HG02610 (cell line): ENCODE measurements around the gene NSF.
"Not testable (repeated sequence)": the region's sequence is repeated elsewhere in the genome, so short reads cannot be mapped to it uniquely, and the experiment has no call there.

ENCODE experiments used
- ATAC-seq: cut with Tn5 transposase; IDR thresholded peaks from one replicate; pipeline ENCODE4 v1.9.1; 2021; ENCODE audit warnings: mild to moderate bottlenecking, moderate library complexity; ENCODE audit not compliant: unreplicated experiment

NSF gene

GRCh38 chr17:46627452-46627851 lies 37.0 kb downstream of the NSF start:
- not testable (repeated sequence) for ATAC-seq

DNA sequence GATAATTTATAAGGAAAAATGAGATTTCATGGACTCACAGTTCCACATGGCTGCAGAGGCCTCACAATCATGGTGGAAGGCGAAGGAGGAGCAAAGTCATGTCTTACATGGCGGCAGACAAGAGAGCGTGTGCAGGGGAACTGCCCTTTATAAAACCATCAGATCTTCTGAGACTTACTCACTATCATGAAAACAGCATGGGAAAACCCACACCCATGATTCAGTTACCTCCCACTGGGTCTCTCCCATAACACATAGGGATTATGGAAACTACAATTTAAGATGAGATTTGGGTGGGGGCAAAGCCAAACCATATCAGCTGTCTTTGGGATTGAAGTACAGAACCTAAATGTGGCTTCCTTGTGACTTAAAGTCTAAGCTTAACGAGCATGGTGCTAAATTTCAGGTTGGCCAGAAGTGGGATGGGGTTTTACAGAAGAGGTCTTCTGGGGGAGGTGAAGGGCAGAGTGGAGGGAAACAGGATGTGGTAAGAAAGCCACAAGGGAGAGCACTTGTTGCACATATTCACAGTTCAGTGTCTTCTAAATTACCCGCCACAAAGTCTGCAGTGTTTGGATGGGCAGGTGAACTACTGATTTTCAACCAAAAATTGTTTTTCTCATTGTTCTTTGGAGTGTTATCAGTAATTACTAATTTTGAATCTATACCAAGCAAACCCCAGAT lies 38.4 kb downstream of the NSF start:
- ATAC-seq, result peak; percentile 79

DNA sequence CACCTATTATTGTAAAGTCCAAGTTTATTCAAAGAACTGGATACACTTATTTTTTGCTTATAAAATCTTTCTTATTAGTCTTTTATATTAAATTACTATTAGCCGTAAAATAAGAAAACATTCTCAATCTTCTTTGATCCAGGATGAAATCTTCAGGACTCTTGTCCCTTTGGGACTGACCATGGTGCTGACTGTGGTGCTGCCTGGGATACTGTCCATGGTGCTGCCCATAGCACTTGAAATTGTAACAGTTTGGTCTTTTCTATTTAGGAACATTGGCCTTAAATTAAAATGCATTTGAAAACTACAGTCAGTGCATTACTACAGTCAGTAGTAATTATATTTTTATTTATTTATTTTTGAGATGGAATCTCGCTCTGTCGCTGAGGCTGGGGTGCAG lies 41.7 kb downstream of the NSF start:
- ATAC-seq, result not testable (repeated sequence)

DNA sequence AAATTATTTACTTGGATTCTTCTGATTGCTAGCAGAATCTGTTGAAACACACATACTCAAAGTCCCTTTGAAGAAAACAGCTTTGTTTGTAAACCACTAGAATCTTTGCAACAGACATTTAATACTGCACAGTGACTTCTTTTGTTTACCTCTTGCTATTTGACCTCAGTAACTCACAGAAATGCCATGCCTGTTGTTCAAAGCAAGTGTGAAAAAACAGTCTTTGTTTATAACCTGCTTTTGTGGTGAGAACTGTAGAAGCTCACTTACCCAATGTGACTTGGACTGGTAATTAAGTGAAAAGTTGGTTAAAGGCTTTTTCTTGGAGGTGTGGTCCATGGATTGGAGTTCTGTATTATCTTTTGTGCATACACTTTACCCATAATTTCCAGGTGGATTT lies 44.4 kb downstream of the NSF start:
- not testable (repeated sequence) for ATAC-seq

- not testable (repeated sequence) for ATAC-seq
Observed at GRCh38 chr17:46641861-46642656, 51.6 kb downstream of the NSF start.

- ATAC-seq, result not testable (repeated sequence)
Observed at GRCh38 chr17:46647251-46647650, 56.8 kb downstream of the NSF start.

DNA sequence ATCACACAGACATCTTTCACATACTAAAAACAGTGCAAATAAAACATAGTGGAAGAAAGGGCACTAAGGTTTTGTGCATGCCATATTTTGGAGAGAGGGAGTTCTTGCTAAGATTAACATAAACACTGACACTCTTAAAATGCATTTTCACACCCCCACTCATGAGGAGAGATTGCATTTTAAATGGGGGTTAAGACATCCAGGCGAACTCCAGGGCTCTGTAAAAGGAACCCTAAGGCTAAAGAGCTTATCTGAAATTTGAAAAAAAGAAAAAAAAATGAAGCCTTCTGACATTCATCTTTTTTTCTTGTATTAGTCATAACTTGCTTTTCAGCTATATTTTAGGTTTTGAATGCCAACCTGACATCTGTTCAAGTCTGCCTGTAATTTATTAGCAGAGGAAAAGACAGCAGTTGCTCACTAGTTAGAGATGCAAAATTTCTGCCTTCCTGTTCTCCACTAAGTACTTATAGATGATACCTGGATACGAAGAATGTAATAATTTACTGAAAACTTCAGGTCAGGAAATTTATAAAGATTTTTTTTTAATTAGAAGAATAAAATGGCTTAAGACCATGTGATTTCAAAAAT lies 57.3 kb downstream of the NSF start:
- ATAC-seq, result not testable (repeated sequence)

DNA sequence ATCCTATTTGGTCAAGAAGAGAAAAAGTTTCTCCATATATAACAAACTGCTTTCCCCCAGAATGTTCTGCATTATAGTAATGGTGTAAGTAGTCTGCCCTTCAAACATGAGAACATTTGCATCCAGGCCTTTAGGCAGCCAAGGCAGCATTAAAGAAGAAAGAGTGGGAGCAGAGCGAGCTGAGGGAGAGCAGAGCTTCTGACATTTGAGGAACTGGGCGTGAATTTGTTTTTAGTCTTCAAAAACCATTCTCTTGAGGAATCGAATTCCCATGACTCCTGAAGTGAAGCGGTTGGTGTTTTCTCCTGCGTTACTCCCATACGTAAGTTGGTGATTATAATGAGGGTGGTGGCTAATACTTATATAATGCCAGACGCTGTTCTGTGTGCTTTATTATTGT lies 58.8 kb downstream of the NSF start:
- not testable (repeated sequence) for ATAC-seq

DNA sequence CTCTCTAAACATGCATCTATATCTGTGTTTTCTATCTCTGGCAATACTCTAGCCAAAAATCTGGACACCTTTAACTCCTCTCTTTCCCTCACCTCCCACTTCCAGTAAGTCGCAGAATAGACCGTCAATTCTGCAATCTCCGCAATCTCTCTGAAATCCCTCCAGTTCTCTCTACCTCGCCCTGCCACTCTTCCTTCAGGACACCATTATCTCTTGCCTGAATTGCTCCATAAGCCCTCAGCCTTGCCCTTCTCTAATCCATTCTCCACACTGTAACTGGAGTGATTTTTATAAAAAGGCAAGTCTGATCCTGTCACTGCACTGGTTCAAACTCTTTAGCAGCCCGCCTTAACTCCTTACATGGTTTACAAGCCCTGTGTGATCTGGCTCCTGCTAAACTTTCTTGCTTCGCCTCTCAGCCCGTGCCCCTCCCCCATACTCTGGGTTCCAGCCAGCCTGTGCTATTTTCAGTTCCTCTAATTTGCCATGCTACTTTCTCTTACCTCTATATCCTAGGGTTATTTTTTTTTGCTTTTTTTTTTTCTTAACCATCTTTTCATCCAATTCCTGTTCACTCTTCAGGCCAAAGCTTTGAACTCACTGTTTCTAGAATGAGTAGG lies 61.7 kb downstream of the NSF start:
- not testable (repeated sequence) for ATAC-seq

DNA sequence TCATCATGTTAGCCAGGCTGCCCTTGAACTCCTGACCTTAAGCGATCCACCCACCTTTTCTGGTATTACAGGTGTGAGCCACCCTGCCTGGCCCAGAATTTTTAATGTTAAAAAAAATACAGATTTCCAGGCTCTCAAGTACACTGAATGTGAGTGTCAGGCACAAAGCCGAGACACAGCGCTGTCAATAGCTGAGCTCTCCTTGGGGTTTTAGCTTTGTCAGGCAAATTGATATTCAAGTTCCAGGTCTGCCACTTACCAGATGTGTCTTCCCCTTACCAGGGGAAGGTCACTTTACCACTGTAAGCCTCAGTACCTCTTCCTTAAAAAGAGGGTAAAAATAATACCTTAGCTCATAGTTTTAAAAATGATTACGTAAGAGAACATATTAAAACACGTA lies 67.8 kb downstream of the NSF start:
- ATAC-seq, result not testable (repeated sequence)

- ATAC-seq, result not testable (repeated sequence)
Observed at GRCh38 chr17:46659702-46660101, 69.2 kb downstream of the NSF start.

DNA sequence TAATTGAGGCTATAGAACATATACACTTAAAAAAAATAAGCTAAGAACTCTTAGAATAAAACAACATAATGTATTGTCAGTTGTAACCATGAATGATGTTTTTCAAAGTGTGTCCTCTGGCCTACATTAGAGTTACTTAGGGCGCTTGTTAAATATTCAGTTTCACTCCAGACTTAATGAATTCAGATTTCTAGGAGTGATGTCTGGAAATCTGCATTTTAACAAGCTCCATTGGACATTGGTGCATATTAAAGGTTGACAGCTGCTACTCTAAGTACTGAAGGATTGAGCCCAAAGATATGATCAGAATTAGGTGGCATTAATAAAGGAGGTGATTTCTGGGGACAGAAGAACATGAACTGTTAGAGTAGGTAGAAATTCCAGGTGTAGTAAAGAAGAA lies 72.7 kb downstream of the NSF start:
- not testable (repeated sequence) for ATAC-seq

GRCh38 chr17:46663552-46663951 lies 73.1 kb downstream of the NSF start:
- ATAC-seq, result not testable (repeated sequence)

GRCh38 chr17:46665969-46666368 lies 75.5 kb downstream of the NSF start:
- not testable (repeated sequence) for ATAC-seq

- ATAC-seq, result not testable (repeated sequence)
Observed at GRCh38 chr17:46670789-46671188, 80.3 kb downstream of the NSF start.

DNA sequence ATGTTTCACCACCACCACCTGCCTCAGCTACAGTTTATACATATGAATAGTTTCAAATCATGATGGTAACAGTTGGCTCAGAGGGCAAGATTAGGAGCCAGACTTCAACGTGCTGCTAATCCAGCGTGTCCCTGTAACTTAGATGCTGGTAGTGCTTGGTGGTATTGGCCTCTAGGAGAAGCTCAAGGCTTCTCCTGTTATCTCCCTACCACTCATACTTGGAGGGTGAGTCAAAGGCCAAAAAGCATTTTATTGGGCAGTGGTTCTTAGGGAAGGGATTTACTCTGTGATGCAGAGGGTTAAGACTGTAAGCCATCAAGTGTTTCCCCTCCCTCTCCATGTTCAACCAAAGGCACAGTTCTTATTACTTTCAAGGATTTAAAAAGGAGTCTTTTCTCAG lies 82.3 kb downstream of the NSF start:
- ATAC-seq, result not testable (repeated sequence)

- not testable (repeated sequence) for ATAC-seq
Observed at GRCh38 chr17:46677819-46678218, 87.3 kb downstream of the NSF start.

- ATAC-seq, result not testable (repeated sequence)
Observed at GRCh38 chr17:46683653-46684052, 93.2 kb downstream of the NSF start.

- ATAC-seq, result not testable (repeated sequence)
Observed at GRCh38 chr17:46685284-46685683, 94.8 kb downstream of the NSF start.

DNA sequence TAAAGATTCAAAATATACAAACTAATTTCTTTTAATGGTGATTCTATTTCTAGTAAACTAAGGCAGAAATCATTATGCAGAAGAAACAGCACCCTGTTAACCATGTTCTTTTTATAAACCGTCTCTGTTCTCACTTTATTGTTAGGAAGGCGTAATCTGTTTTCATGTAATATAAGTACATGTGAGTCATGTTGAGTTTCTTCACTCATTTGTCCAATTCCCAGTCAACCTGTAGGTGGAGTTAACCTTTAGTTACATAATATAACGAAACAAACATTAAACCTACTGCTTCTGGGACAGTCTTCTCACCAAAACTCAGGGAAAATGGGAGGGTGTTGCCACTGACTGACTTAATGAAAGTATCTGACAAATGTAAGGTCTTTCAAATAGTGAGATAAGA lies 101.7 kb downstream of the NSF start:
- ATAC-seq, result not testable (repeated sequence)

DNA sequence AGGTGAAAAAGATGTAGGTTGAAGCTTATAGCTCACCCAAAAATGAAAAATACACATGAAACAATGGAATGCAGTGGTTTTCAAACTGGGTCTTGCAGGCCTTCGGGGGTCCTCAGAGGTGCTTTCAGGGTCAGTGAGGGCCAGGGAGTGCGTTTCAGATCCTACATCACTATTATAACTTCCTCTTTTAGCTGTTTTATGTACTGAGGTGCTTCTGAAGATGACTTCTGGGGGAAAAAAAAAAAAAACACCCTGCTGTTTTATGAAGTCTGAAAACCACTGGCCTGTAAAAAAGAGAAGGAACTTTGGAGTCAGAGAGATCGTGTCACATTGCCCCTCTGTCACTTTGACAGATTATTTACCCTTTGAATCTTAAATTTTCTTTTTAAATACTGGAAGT lies 102.8 kb downstream of the NSF start:
- not testable (repeated sequence) for ATAC-seq
